H9 (cell line): ENCODE results near the gene DAZAP1. TPM values are rescaled to one million over a fixed set of nuclear protein-coding genes. Genes with fewer than 3 reads are reported as not detected.

Experiments
- DNase-seq: peaks from one replicate; pipeline ENCODE4 v3.0.0-alpha.2; 2017
- H2AFZ ChIP-seq: one replicate; pipeline ENCODE4 v1.6.1; 2013; ENCODE audit warnings: mild to moderate bottlenecking, low read length, control low read depth, moderate library complexity
- H2AK5ac ChIP-seq: 2 replicates; pipeline ENCODE4 v1.6.1; 2013; ENCODE audit warnings: low read length, control low read depth, mixed read lengths; ENCODE audit not compliant: insufficient read length
- H2BK120ac ChIP-seq: one replicate; pipeline ENCODE4 v1.6.1; 2013; ENCODE audit warnings: low read depth, mild to moderate bottlenecking, low read length, control low read depth, inconsistent platforms; ENCODE audit not compliant: poor library complexity, severe bottlenecking
- H2BK12ac ChIP-seq: 2 replicates; pipeline ENCODE4 v1.6.1; 2013; ENCODE audit warnings: low read length, control low read depth, mixed read lengths, low read depth; ENCODE audit not compliant: insufficient read length
- H2BK15ac ChIP-seq: 2 replicates; pipeline ENCODE4 v1.6.1; 2013; ENCODE audit warnings: low read depth, low read length, control low read depth
- H2BK20ac ChIP-seq: one replicate; pipeline ENCODE4 v1.6.1; 2013; ENCODE audit warnings: low read depth, mild to moderate bottlenecking, low read length, control low read depth, inconsistent platforms; ENCODE audit not compliant: poor library complexity, severe bottlenecking
- H2BK5ac ChIP-seq: 2 replicates; pipeline ENCODE4 v1.6.1; 2013; ENCODE audit warnings: low read length, control low read depth, mixed read lengths; ENCODE audit not compliant: insufficient read length
- H3K14ac ChIP-seq: 2 replicates; pipeline ENCODE4 v1.6.1; 2013; ENCODE audit warnings: low read length, control low read depth; ENCODE audit not compliant: insufficient read depth
- H3K18ac ChIP-seq: 2 replicates; pipeline ENCODE4 v1.6.1; 2013; ENCODE audit warnings: low read depth, mild to moderate bottlenecking, mixed read lengths, low read length, control low read depth; ENCODE audit not compliant: insufficient read length
- H3K23ac ChIP-seq: 2 replicates; pipeline ENCODE4 v1.6.1; 2013; ENCODE audit warnings: low read length, control low read depth, mixed read lengths, low read depth; ENCODE audit not compliant: insufficient read length
- H3K23me2 ChIP-seq: 2 replicates; pipeline ENCODE4 v1.6.1; 2013; ENCODE audit warnings: low read depth, mild to moderate bottlenecking, mixed read lengths, low read length, control low read depth; ENCODE audit not compliant: insufficient read length, poor library complexity, severe bottlenecking
- H3K27ac ChIP-seq: 2 replicates; pipeline ENCODE4 v1.5.1; 2013; ENCODE audit warnings: low read length, control low read depth, mixed read lengths, low read depth; ENCODE audit not compliant: insufficient read length
- H3K27me3 ChIP-seq: 2 replicates; pipeline ENCODE4 v1.6.1; 2013; ENCODE audit warnings: low read length, control low read depth, inconsistent platforms; ENCODE audit not compliant: insufficient read depth
- H3K4ac ChIP-seq: 2 replicates; pipeline ENCODE4 v1.6.1; 2013; ENCODE audit warnings: low read depth, mild to moderate bottlenecking, control low read depth, inconsistent platforms, low read length, moderate library complexity
- H3K4me1 ChIP-seq: 2 replicates; pipeline ENCODE4 v1.6.1; 2013; ENCODE audit warnings: low read length, control low read depth, inconsistent platforms; ENCODE audit not compliant: insufficient read depth
- H3K4me2 ChIP-seq: 2 replicates; pipeline ENCODE4 v1.6.1; 2013; ENCODE audit warnings: low read length, control low read depth, mixed read lengths; ENCODE audit not compliant: insufficient read length, insufficient read depth
- H3K56ac ChIP-seq: 2 replicates; pipeline ENCODE4 v1.6.1; 2013; ENCODE audit warnings: low read depth, mild to moderate bottlenecking, mixed read lengths, low read length, control low read depth; ENCODE audit not compliant: insufficient read length
- H3K79me1 ChIP-seq: 2 replicates; pipeline ENCODE4 v1.6.1; 2013; ENCODE audit warnings: low read depth, mild to moderate bottlenecking, moderate library complexity, low read length, control low read depth, inconsistent platforms; ENCODE audit not compliant: insufficient read depth, poor library complexity, severe bottlenecking
- H3K79me2 ChIP-seq: 2 replicates; pipeline ENCODE4 v1.6.1; 2013; ENCODE audit warnings: low read length, control low read depth, inconsistent platforms; ENCODE audit not compliant: insufficient read depth
- H3K9ac ChIP-seq: 2 replicates; pipeline ENCODE4 v1.6.1; 2013; ENCODE audit warnings: low read length, control low read depth, mixed read lengths; ENCODE audit not compliant: insufficient read length; ENCODE audit errors: extremely low read depth
- H3K9me3 ChIP-seq: one replicate; pipeline ENCODE4 v1.6.1; 2013; ENCODE audit warnings: low read depth, low read length, inconsistent platforms; ENCODE audit not compliant: control insufficient read depth
- H3T11ph ChIP-seq: one replicate; pipeline ENCODE4 v1.6.1; 2013; ENCODE audit warnings: mild to moderate bottlenecking, low read length, control low read depth, inconsistent platforms
- H4K20me1 ChIP-seq: one replicate; pipeline ENCODE4 v1.6.1; 2013; ENCODE audit not compliant: control insufficient read depth, insufficient read length, insufficient read depth
- H4K5ac ChIP-seq: 2 replicates; pipeline ENCODE4 v1.6.1; 2013; ENCODE audit warnings: low read depth, mild to moderate bottlenecking, mixed read lengths, low read length, control low read depth; ENCODE audit not compliant: insufficient read length
- H4K8ac ChIP-seq: replicated peaks from 2 replicates; pipeline ENCODE4 v1.6.1; 2013; ENCODE audit warnings: low read length, control low read depth, mixed read lengths, low read depth; ENCODE audit not compliant: insufficient read length
- H4K91ac ChIP-seq: 2 replicates; pipeline ENCODE4 v1.6.1; 2013; ENCODE audit warnings: low read depth, mild to moderate bottlenecking, moderate library complexity, mixed read lengths, low read length, control low read depth; ENCODE audit not compliant: insufficient read length
- H3K27ac Mint-ChIP-seq, 3 experiments: 2 replicates in 2 of 3; 3 replicates in 1 of 3; pipeline ENCODE4 v1.8.0; 2020 to 2021; ENCODE audit warnings: mixed read lengths in 3 of 3, mild to moderate bottlenecking in 1 of 3, moderate library complexity in 1 of 3
- H3K27me3 Mint-ChIP-seq: 2 replicates; pipeline ENCODE4 v1.8.0; 2021; ENCODE audit warnings: low read depth, mild to moderate bottlenecking, moderate library complexity, mixed read lengths
- H3K36me3 Mint-ChIP-seq, 3 experiments: 2 replicates in 2 of 3; 3 replicates in 1 of 3; pipeline ENCODE4 v1.8.0; 2020 to 2021; ENCODE audit warnings: low read depth in 3 of 3, mixed read lengths in 3 of 3; ENCODE audit not compliant: insufficient read depth in 1 of 3
- H3K4me1 Mint-ChIP-seq, 2 experiments: 2 replicates each; pipeline ENCODE4 v1.8.0; 2020; ENCODE audit warnings: mixed read lengths in 2 of 2
- H3K4me3 Mint-ChIP-seq, 2 experiments: 2 replicates in 1 of 2; 3 replicates in 1 of 2; pipeline ENCODE4 v1.8.0; 2020 to 2021; ENCODE audit warnings: mild to moderate bottlenecking in 2 of 2, mixed read lengths in 2 of 2, moderate library complexity in 1 of 2
- H3K9me3 Mint-ChIP-seq, 2 experiments: 2 replicates in 1 of 2; 3 replicates in 1 of 2; pipeline ENCODE4 v1.8.0; 2020; ENCODE audit warnings: mild to moderate bottlenecking in 2 of 2, mixed read lengths in 2 of 2, moderate library complexity in 1 of 2
- WGBS: extraction: QIAGEN DNeasy Blood & Tissue Kit; methylation state at CpG from one replicate; pipeline ENCODE4 v1.1.7; 2013; ENCODE audit warnings: missing lambda C conversion rate, low lambda C conversion rate, mixed read lengths; ENCODE audit not compliant: insufficient read length; ENCODE audit errors: extremely low coverage; 5-methylcytosine and 5-hydroxymethylcytosine counted together
- total RNA-seq: library from RNA; stranded (reverse); gene quantifications from 2 replicates; pipeline ENCODE4 v1.2.1, GENCODE V29; 2021
- TF ChIP-seq, protein P1 (sequence below): fragments of 200-600 bp; sonication (generic); conservative IDR thresholded peaks from 3 replicates; pipeline ENCODE4 v1.8.0; 2021; ENCODE audit warnings: antibody characterized with exemption, mild to moderate bottlenecking

The DAZAP1 gene
- total RNA-seq, 1 experiment from 2014 or later: 265 TPM

DNA sequence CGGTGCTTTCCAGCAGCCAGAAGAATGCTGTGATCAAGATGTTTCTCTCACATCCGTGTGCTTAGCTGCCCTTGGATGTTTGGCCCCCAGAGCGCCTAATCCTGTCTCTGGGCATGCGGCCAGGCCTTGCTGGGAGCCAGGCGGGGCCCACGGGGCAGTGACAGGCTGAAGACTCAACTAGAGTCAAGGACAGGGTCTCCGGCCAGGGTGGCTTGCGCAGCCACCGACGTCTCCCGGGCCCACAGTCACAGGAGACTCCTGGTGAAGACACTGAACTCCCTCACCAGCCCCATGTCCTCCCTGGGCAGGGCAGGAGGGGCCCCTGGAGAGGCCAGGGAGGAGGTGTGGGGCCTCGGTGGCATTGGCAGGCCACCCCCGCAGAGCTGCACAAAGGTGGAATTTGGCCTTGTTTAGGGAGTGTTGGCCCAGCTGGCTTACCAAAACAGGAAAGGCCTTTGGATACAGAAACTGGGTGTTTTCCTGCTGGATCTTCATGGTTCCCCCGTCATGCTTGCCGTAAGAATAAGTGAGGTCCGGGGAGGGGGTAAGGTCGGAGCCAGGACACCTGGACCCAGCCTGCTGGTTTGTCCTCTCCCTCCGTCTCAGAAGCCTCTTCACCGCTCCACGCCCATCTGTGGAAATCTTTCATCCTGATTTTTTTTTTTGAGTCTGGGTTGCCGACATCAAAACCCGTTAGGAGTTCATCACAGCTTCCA lies 33.7 kb upstream of the DAZAP1 start:
- Histone ChIP-seq H4K8ac (no peak overlapping the region), H4K5ac (no peak overlapping the region), H3K23me2 (no peaks in the 10 kb centered on the region), H2BK15ac (no peak overlapping the region), H3K27ac (no peak overlapping the region), H2AFZ (no peak overlapping the region), H3K79me2 (no peaks in the 10 kb centered on the region), H2BK5ac (no peak overlapping the region), H4K91ac (no peak overlapping the region), H3K9ac (no peak overlapping the region), H3K79me1 (no peaks in the 10 kb centered on the region), H3K27me3 (no peaks in the 10 kb centered on the region), H3K23ac (no peak overlapping the region), H2BK12ac (no peak overlapping the region), H3K9me3 (no peaks in the 10 kb centered on the region), H3K4ac (no peak overlapping the region), H2AK5ac (no peak overlapping the region), H4K20me1 (no peaks in the 10 kb centered on the region), H3K56ac (no peak overlapping the region), H3K14ac (no peak overlapping the region), H3K4me1 (no peaks in the 10 kb centered on the region), H3K18ac (no peak overlapping the region), H2BK120ac (no peak overlapping the region), H3K4me2 (no peak overlapping the region), H3T11ph (no peak overlapping the region), H2BK20ac (no peak overlapping the region)
- TF ChIP-seq, protein P1, sequence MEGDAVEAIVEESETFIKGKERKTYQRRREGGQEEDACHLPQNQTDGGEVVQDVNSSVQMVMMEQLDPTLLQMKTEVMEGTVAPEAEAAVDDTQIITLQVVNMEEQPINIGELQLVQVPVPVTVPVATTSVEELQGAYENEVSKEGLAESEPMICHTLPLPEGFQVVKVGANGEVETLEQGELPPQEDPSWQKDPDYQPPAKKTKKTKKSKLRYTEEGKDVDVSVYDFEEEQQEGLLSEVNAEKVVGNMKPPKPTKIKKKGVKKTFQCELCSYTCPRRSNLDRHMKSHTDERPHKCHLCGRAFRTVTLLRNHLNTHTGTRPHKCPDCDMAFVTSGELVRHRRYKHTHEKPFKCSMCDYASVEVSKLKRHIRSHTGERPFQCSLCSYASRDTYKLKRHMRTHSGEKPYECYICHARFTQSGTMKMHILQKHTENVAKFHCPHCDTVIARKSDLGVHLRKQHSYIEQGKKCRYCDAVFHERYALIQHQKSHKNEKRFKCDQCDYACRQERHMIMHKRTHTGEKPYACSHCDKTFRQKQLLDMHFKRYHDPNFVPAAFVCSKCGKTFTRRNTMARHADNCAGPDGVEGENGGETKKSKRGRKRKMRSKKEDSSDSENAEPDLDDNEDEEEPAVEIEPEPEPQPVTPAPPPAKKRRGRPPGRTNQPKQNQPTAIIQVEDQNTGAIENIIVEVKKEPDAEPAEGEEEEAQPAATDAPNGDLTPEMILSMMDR: no peak
- no CpG with 5 or more reads among the region's 22 CpGs for WGBS
- no peak for DNase-seq
- Mint-ChIP-seq H3K27me3 (no peaks in the 10 kb centered on the region), H3K9me3 (no peaks in the 10 kb centered on the region), H3K27ac (peak overlapping the region in 2 of 3 experiments; percentile 23 to 44; a peak in 1 of 7 replicates), H3K36me3 (peaks cover 26 to 60% (median 55%) of the 10 kb centered on the region in 3 experiments), H3K4me1 (no peaks in the 10 kb centered on the region), H3K4me3 (no peak overlapping the region; a peak in 1 of 5 replicates)
